ENCODE measurements around the gene PHACTR1.

Gene PHACTR1

DNA sequence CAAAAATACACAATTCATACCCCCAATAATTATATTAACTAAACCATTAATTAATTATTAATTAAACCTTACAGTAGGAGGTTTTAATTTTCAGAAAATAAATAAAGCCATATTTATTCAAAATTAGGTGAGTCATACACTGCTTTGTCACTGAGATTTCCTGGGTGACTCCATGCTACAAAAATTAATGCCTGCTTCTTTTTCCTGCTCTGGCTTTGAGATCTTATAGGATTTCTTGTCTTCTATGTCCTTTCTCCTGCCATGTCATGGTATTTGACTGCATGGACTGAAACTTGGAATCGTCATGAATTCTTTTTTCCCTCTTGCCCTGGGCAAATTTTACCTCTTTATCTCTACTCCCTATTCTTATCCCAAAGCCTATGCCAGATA, 133.2 kb downstream of the PHACTR1 start:
- DNase-seq (ENCODE audit: low spot score), result no peak

DNA sequence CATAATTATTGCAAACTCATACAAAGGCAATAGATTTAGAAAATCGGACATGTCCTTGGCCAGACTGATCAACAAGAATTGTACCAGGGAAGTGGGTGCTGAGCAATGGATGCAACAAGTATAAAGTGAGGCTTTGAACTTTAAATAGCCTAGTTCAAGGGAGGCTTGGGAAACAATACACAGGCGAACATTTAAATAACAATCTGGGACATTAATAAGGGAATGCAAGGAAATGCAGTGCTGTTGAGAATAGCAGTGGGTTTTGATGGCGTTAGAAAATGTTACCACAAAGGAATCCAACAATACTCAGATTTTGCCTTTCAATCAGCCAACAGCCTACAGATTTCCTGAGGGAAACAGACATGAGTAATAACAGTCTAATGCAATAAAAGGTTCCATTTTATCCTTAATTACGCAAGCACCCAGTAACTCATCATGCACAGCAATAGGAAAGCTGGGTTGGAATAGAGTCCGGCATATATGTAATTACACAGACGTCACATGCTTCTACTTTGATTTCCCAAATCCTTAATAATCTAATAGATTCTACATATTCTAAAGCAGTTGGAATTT, 134.6 kb downstream of the PHACTR1 start:
- DNase-seq (ENCODE audit: low spot score), result no peak

DNA sequence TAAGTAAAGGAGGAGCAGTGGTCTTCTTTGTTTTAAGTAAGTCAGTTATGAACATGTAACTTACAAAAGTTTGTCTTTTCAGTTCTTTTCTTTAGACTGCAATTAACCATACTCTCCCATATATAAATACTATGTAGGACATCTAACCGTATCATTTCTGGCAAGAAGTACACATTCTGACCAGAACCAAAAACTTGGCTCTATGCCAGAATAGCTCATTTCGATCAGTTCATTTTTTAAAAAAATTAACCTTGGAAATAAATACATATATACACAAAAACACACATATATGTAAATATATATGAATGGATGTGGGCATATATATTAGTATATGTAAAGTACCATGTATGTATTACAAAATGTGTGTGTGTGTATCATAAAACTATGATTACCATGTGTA, 145.0 kb downstream of the PHACTR1 start:
- DNase-seq (ENCODE audit: low spot score), result no peak

DNA sequence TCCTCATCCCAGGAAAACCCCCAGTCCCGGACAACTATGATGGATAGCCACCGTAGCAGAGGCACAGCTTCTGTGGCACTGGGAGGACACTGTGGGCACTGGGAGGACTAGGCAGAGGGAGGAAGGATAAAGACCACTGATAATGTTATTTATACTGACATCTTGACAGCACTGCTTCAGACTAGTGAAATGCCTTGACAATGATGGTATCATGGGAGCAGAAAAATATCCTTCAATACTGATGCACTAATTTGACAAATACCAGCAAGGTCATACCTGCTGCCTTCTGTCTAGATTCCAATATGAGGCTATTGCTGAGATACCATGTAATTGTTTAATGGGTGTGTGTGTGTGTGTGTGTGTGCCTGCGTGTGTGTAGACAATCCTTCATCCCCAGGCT, 148.6 kb downstream of the PHACTR1 start:
- DNase-seq (ENCODE audit: low spot score), result no peak

DNA sequence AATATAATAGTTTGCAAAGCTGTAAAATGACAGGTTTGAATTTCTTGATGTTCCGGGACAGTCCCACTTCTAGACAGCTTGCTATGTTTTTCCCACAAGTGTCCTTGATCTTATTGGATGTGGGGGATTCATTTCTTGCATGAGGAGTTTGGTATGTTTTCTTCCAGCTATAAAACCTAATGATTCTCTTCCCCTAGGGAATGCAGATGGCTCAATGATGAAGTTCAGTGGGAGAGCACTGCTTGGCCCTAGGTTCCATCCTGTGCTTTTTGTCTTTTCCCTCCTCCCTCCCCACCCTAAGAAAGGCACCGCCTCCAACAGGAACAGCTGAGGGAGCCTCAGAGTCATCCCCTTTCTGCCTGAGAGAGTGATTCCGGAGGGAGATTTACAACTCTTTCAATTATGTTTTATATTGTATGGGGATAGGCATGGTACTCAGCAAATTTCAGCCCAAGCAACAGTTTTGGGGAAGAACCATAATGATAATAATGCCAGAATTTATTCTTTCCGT, 149.2 kb downstream of the PHACTR1 start:
- no peak for DNase-seq (ENCODE audit: low spot score)

DNA sequence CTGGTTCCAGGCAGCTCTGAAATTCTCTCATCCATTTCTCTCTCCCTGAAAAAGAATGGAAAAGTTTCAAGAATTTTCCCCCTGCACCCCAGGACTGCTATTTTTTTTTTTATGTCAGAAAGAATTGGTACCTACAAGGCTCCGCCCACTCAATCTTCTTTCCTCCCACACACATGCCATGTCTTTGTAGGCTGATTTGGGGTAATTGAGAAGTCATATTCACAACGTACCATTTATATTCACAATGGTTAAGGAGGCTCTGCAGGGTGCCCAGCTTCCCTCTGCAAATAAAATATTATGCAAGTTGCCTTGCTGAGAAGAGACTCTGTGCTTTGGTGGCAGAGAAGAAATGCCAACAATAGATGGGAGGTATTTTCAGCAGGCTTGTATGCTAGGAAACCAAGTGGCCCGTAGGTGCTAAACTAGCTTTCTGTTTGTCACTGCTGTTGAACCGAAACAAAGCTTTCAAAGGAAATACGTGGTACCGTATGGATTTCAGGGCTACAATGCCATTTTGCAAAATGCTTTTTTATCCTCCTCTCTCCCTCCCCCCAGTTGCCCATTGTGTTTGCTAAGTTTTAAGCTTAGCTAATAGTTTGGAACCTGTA, 150.0 kb downstream of the PHACTR1 start:
- no peak for DNase-seq (ENCODE audit: low spot score)

DNA sequence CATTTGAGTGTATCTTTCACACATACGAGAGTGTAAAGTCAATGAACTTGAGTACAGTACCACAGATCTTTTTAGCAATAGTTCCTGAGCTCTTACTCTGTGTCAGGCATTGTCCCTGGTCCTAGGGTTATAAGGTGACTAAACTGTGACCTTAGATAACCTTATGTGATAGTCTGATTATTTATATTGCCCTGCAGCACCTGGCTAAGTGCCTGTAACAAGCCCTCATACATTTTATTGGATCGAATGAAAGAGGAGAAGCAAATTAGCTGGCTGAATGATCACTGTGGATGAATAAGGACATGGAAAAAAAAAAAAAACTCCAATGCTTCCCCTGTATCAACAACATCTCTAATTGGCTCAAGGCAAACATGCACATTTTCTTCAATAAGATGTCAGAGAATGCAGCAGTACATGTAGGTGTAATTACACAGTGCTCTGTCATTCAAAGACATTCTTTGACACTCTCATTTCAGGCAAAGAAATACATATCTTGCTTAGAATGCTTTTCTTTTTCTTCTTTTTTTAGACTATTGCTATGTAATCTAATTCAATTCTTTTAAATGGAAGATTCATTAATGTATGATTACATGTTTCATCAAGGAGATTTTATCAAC, 153.4 kb downstream of the PHACTR1 start:
- DNase-seq (ENCODE audit: low spot score), result no peak

DNA sequence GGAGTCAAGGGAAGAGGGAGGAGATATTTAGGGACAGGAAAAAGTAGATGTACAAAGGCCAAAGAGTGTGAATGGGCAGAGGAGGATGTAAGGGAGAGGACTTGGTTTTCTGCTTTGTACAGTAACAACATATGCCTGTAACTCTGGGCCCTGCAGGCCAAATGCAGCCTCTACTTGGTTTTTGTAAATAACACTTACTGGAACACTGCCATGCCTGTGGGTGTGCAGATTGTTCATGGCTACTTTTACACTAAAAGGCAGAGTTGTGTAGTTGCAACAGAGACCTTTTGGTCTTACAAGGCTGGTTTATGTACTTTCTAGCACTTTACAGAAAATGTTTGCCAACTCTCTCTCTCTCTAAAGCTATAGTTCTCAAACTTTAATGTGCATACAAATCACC, 157.1 kb downstream of the PHACTR1 start:
- DNase-seq (ENCODE audit: low spot score), result no peak

DNA sequence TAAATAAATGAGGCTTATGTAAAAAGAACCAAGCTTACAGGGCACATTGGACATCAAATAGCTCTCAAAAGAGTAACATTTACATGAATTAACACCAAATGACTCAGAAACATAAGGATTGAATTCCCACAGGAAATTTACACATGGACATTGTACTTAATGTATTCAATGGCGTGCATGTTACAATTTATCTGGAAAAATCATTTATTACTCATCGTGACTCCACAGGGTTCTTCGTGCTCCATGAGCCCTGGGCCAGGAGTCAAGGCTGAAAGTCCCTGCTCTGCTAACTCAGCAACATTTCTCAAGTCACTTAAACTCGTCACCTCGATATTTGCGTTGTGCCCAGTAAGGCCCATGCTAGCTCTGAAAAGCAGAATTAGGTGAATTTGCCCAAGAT, 158.5 kb downstream of the PHACTR1 start:
- no peak for DNase-seq (ENCODE audit: low spot score)

DNA sequence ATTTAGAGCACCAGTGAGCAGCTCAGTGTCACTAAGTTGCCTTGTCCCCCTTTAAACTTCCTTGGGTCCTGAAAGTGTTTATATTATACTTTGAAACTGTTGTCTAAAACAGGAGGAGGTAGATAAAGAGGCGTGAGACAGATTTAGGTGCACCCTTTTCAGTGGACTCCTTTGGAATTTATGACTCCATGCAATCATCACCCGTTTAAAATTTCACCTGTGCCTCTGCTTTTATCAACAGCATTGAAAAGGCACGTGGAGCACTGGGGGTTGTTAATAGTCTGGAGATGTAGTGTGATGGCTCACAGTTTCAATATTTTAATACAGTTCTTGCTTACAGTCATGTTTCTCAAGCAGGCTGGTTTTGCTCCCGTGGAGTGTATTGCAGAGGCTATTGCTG, 162.2 kb downstream of the PHACTR1 start:
- no peak for DNase-seq (ENCODE audit: low spot score)

DNA sequence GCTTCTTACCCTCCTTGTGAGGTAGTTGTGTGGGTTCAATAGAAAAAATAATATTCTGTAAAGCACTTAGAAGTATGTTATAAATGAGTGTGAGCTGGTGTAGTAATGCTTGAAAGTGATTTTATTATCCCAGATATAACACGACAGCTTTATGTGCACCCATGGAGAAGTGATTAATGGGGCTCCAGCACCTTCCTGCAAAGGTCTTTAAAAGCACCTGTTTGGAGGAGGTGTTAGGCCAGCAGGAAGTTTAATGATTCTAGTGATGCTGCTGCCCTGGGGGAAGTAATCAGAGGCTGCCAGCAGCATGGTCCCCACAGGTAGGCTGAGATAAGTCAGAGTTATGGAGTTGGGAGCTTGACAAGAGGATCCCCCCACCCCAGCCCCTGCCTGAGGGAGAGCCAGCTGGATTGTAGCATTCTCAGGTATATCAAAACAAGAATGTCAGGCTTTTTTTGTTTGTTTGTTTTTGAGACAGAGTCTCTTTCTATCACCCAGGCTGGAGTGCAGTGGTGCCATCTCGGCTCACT, 166.3 kb downstream of the PHACTR1 start:
- no peak for DNase-seq (ENCODE audit: low spot score)

DNA sequence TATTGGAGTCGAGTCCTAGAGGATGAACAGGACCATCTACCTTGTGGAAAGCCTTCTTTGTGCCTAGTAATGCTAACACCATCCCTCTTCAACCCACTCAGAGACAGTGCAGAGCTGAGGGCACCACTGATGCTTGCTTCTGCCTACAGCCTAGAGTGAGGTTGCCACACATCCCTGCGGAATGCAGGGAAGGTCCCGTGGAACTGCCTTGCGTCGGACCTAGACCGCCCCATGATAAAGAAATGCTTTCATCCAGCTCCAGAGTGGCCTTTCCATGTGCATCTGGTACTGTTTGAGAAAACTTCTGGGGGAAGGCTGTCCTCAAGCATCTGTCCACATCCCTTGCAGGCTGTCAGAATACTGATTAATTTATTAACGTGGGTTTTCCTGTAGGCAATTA, 168.4 kb downstream of the PHACTR1 start:
- no peak for DNase-seq (ENCODE audit: low spot score)

DNA sequence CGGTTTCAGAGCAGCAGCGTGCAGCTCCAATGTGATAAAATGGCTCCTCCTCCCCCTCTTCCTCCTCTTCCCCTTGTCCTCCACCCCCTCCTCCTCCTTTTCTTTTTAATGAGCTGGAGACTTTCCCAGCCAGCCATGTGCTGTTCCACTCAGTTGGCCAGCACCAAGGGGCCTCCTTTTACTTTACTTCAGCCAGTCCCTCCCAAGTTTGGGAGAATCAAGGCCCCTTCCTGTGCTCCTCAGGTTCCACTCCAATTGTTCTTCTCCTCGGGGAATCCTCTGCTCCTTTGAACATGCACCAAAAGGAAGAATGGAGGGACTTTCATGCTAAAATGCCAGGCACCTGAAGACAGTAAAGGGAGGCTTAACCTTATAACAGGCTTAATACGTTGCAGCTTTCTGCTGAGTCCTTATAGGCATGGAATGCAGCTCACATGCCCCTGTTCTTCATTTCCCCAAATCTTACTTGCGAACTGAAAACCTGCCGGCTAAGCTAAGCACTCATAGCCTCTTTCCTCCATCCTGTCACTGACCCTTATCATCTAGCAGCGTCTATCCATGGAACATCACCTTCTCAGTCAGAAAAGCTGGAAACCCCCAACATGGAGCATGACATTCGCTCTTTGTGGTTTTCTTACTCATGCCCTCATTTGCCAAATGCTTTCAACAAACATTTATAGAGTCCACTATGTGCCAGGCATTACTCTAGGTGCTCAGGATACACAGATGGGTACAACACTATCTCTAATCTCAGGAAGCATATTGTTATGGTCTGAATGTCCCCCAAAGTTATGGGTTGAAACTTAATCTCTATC, 170.6 kb downstream of the PHACTR1 start:
- DNase-seq (ENCODE audit: low spot score), result no peak

DNA sequence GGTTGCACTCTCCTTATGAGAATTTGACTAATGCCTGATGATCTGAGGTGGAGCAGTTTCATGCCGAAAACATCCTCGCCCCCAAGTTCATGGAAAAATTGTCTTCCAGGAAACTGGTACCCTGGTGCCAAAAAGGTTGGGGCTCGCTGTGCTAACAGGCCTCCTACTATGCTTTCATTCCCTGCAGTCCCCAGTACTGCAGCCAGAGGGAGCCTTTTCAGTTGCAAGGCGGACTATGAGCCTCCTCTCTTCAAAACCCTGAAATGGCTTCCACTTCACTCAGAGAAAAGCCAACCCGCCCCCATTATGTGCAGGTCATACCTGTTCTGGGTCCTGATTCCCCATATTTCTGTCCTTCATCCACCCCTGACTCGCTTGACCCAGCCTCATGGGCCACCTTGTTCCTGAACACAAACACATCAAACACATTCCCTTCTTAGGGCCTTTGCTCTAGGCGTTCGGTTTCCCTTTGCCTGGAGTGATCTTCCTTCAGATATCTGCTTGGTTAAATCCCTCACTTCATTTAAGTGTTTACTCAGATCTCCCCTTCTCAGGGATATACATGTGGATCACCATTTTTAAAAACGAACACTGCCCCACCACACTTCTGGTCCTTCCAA, 173.7 kb downstream of the PHACTR1 start:
- no peak for DNase-seq (ENCODE audit: low spot score)

DNA sequence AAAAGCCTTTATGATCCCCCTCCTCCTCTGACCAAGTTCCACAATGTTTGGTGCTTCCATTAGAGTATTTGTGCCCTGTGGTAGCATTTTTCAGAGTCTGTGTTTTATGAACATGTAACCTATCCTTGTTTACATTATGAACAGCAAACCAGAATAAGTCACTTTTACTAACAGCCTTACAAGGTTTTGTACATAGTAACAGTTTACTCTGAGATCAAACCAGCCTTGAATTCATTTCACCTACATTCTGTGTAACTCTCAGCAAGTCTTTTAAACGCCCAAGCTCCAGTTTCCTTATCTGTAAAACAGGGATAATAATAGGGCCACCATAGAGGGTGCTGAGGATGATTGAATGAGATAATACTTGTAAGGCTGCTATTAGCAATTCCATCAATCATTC, 175.0 kb downstream of the PHACTR1 start:
- no peak for DNase-seq (ENCODE audit: low spot score)

DNA sequence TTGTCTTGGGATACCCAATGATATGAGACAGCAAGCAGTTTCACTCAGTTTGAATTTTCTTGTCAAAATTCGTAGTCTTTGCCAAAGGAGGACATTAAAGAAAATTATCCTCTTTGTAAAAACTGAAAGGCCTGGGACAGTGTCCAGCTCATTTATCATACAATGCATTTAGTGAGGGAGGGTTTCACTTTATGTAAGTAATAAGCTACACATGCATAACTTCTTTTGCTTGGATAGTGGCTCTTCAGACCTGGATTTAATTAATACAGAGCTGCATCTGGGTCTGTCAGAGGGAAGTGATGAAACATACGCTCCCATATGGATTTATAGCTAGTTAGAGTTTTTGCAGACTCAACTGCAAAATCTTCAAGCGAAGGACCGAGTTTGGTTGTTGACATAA, 175.6 kb downstream of the PHACTR1 start:
- DNase-seq (ENCODE audit: low spot score), result no peak

DNA sequence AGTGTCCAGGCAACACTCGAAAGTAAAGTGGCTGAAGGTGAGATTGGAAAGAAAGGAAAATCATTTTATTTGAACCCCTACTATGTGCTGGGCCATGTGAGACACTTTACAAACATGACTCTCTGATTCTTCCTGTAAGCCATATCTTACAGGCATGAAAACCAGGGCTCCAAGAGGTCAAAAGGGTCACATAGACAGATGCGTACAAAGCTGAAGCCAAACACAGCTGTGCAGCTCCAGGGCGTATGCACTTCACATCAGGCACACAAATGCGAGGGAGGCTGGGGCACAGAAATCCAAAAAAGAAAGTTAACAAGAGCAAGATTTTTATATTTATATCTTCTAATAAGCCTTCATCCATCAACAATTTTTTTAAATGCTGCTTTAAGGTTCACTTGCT, 176.5 kb downstream of the PHACTR1 start:
- no peak for DNase-seq (ENCODE audit: low spot score)

DNA sequence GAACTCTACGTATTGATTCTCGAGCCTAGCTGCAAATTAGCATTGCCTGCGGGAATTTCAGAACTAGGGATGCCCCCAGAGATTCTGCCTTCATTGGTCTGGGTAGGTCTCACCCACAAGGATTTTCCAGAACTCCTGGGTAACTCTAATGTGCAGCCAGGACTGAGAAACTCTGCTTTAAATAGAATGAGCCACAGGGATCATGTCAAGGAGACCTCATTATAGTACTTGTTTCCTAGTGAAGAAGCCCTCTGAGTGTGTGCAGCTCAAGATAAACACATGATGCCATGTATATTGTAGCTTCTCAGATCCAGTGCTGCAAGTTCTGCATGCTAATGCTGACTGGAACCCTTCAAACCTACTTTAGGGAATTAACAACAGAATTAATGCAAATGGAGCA, 179.2 kb downstream of the PHACTR1 start:
- DNase-seq (ENCODE audit: low spot score), result no peak

DNA sequence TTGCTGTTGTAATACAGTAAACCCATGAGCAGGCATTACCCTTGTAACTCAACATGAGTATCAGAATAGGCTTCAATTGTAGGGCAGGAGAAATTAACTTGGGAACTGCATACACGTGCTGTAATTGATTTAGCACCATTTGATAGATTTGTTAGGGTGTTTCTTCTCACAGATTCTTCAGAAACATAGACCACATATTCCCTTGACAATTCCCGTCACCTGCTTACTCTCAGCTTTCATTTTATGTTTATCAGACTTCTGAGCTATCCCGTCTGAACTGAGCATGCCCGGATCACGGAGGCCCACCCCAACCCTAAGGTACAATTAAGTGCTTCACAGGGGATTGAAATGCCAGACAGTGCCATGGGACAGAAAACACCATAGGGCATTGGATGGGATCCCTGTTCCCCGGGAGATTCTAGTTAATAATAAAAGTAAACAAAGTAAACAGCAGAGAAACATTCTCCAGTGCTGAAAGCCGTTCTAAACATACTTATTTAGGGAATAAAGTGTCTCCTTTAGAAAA, 179.7 kb downstream of the PHACTR1 start:
- no peak for DNase-seq (ENCODE audit: low spot score)

DNA sequence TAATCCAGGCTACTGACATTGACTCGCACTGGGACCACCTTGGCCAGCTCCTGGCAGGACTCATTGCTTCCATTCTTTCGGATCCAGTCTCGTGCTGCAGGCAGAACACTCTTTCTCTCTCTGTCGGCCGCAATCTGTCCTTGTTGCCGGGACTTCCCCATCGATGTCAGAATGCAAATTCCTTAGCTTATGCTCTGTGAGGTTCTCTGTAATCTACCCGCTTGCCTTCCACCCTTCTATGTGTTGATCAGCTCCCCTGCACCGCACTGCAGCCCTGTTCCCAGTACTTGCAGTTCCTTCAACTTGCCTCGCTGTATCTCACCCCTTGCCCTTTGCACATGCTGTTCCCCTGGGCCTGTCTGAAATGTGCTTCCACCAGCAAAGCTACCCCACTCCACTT, 182.0 kb downstream of the PHACTR1 start:
- no peak for DNase-seq (ENCODE audit: low spot score)

DNA sequence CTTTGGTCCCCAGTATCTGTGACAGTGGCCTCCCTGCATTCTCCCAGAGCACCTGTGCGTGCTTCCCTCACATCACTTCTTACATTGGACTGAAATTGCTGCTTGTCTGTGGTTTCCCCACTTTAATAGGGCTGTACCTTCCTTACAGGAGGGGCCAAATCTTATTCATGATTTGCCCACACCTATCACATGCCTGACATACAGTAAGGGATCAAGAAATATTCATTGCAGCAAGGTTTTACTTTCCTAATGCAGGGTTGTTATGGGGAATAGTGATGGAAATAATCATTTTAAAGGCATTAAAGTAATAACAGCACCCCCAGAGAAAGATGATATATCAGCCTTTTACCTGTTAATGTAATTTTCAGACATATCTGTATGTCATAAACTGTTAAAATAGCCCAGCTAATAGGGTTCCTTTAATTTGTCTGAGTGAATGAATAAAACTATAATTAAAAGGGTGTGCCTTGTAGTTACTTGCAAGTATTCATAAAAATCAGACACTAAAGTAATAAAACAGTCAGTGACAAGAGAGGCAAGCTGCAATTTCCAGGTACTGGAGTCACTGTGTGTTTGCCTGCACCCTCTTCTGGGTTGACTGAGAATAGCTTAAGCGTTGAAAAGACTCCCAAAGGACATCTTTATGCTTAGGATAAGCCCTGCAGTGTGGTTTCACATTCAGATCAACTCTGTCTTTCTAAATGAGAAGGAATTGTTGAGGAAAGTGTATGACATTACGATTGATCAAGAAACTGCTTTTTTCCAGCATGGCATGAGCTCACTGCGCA, 182.7 kb downstream of the PHACTR1 start:
- no peak for DNase-seq (ENCODE audit: low spot score)
